H9 (cell line): ENCODE results near the gene BMP8A. TPM values are rescaled to one million over a fixed set of nuclear protein-coding genes. Genes with fewer than 3 reads are reported as not detected.

Experiments
- DNase-seq: peaks from one replicate; pipeline ENCODE4 v3.0.0-alpha.2; 2017
- H2AFZ ChIP-seq: one replicate; pipeline ENCODE4 v1.6.1; 2013; ENCODE audit warnings: mild to moderate bottlenecking, low read length, control low read depth, moderate library complexity
- H2AK5ac ChIP-seq: 2 replicates; pipeline ENCODE4 v1.6.1; 2013; ENCODE audit warnings: low read length, control low read depth, mixed read lengths; ENCODE audit not compliant: insufficient read length
- H2BK120ac ChIP-seq: one replicate; pipeline ENCODE4 v1.6.1; 2013; ENCODE audit warnings: low read depth, mild to moderate bottlenecking, low read length, control low read depth, inconsistent platforms; ENCODE audit not compliant: poor library complexity, severe bottlenecking
- H2BK12ac ChIP-seq: 2 replicates; pipeline ENCODE4 v1.6.1; 2013; ENCODE audit warnings: low read length, control low read depth, mixed read lengths, low read depth; ENCODE audit not compliant: insufficient read length
- H2BK15ac ChIP-seq: 2 replicates; pipeline ENCODE4 v1.6.1; 2013; ENCODE audit warnings: low read depth, low read length, control low read depth
- H2BK20ac ChIP-seq: one replicate; pipeline ENCODE4 v1.6.1; 2013; ENCODE audit warnings: low read depth, mild to moderate bottlenecking, low read length, control low read depth, inconsistent platforms; ENCODE audit not compliant: poor library complexity, severe bottlenecking
- H2BK5ac ChIP-seq: 2 replicates; pipeline ENCODE4 v1.6.1; 2013; ENCODE audit warnings: low read length, control low read depth, mixed read lengths; ENCODE audit not compliant: insufficient read length
- H3K14ac ChIP-seq: 2 replicates; pipeline ENCODE4 v1.6.1; 2013; ENCODE audit warnings: low read length, control low read depth; ENCODE audit not compliant: insufficient read depth
- H3K18ac ChIP-seq: 2 replicates; pipeline ENCODE4 v1.6.1; 2013; ENCODE audit warnings: low read depth, mild to moderate bottlenecking, mixed read lengths, low read length, control low read depth; ENCODE audit not compliant: insufficient read length
- H3K23ac ChIP-seq: 2 replicates; pipeline ENCODE4 v1.6.1; 2013; ENCODE audit warnings: low read length, control low read depth, mixed read lengths, low read depth; ENCODE audit not compliant: insufficient read length
- H3K23me2 ChIP-seq: 2 replicates; pipeline ENCODE4 v1.6.1; 2013; ENCODE audit warnings: low read depth, mild to moderate bottlenecking, mixed read lengths, low read length, control low read depth; ENCODE audit not compliant: insufficient read length, poor library complexity, severe bottlenecking
- H3K27ac ChIP-seq: 2 replicates; pipeline ENCODE4 v1.5.1; 2013; ENCODE audit warnings: low read length, control low read depth, mixed read lengths, low read depth; ENCODE audit not compliant: insufficient read length
- H3K27me3 ChIP-seq: 2 replicates; pipeline ENCODE4 v1.6.1; 2013; ENCODE audit warnings: low read length, control low read depth, inconsistent platforms; ENCODE audit not compliant: insufficient read depth
- H3K4ac ChIP-seq: 2 replicates; pipeline ENCODE4 v1.6.1; 2013; ENCODE audit warnings: low read depth, mild to moderate bottlenecking, control low read depth, inconsistent platforms, low read length, moderate library complexity
- H3K4me1 ChIP-seq: 2 replicates; pipeline ENCODE4 v1.6.1; 2013; ENCODE audit warnings: low read length, control low read depth, inconsistent platforms; ENCODE audit not compliant: insufficient read depth
- H3K4me2 ChIP-seq: 2 replicates; pipeline ENCODE4 v1.6.1; 2013; ENCODE audit warnings: low read length, control low read depth, mixed read lengths; ENCODE audit not compliant: insufficient read length, insufficient read depth
- H3K56ac ChIP-seq: 2 replicates; pipeline ENCODE4 v1.6.1; 2013; ENCODE audit warnings: low read depth, mild to moderate bottlenecking, mixed read lengths, low read length, control low read depth; ENCODE audit not compliant: insufficient read length
- H3K79me1 ChIP-seq: 2 replicates; pipeline ENCODE4 v1.6.1; 2013; ENCODE audit warnings: low read depth, mild to moderate bottlenecking, moderate library complexity, low read length, control low read depth, inconsistent platforms; ENCODE audit not compliant: insufficient read depth, poor library complexity, severe bottlenecking
- H3K79me2 ChIP-seq: 2 replicates; pipeline ENCODE4 v1.6.1; 2013; ENCODE audit warnings: low read length, control low read depth, inconsistent platforms; ENCODE audit not compliant: insufficient read depth
- H3K9ac ChIP-seq: 2 replicates; pipeline ENCODE4 v1.6.1; 2013; ENCODE audit warnings: low read length, control low read depth, mixed read lengths; ENCODE audit not compliant: insufficient read length; ENCODE audit errors: extremely low read depth
- H3K9me3 ChIP-seq: one replicate; pipeline ENCODE4 v1.6.1; 2013; ENCODE audit warnings: low read depth, low read length, inconsistent platforms; ENCODE audit not compliant: control insufficient read depth
- H3T11ph ChIP-seq: one replicate; pipeline ENCODE4 v1.6.1; 2013; ENCODE audit warnings: mild to moderate bottlenecking, low read length, control low read depth, inconsistent platforms
- H4K20me1 ChIP-seq: one replicate; pipeline ENCODE4 v1.6.1; 2013; ENCODE audit not compliant: control insufficient read depth, insufficient read length, insufficient read depth
- H4K5ac ChIP-seq: 2 replicates; pipeline ENCODE4 v1.6.1; 2013; ENCODE audit warnings: low read depth, mild to moderate bottlenecking, mixed read lengths, low read length, control low read depth; ENCODE audit not compliant: insufficient read length
- H4K8ac ChIP-seq: replicated peaks from 2 replicates; pipeline ENCODE4 v1.6.1; 2013; ENCODE audit warnings: low read length, control low read depth, mixed read lengths, low read depth; ENCODE audit not compliant: insufficient read length
- H4K91ac ChIP-seq: 2 replicates; pipeline ENCODE4 v1.6.1; 2013; ENCODE audit warnings: low read depth, mild to moderate bottlenecking, moderate library complexity, mixed read lengths, low read length, control low read depth; ENCODE audit not compliant: insufficient read length
- H3K27ac Mint-ChIP-seq, 3 experiments: 2 replicates in 2 of 3; 3 replicates in 1 of 3; pipeline ENCODE4 v1.8.0; 2020 to 2021; ENCODE audit warnings: mixed read lengths in 3 of 3, mild to moderate bottlenecking in 1 of 3, moderate library complexity in 1 of 3
- H3K27me3 Mint-ChIP-seq: 2 replicates; pipeline ENCODE4 v1.8.0; 2021; ENCODE audit warnings: low read depth, mild to moderate bottlenecking, moderate library complexity, mixed read lengths
- H3K36me3 Mint-ChIP-seq, 3 experiments: 2 replicates in 2 of 3; 3 replicates in 1 of 3; pipeline ENCODE4 v1.8.0; 2020 to 2021; ENCODE audit warnings: low read depth in 3 of 3, mixed read lengths in 3 of 3; ENCODE audit not compliant: insufficient read depth in 1 of 3
- H3K4me1 Mint-ChIP-seq, 2 experiments: 2 replicates each; pipeline ENCODE4 v1.8.0; 2020; ENCODE audit warnings: mixed read lengths in 2 of 2
- H3K4me3 Mint-ChIP-seq, 2 experiments: 2 replicates in 1 of 2; 3 replicates in 1 of 2; pipeline ENCODE4 v1.8.0; 2020 to 2021; ENCODE audit warnings: mild to moderate bottlenecking in 2 of 2, mixed read lengths in 2 of 2, moderate library complexity in 1 of 2
- H3K9me3 Mint-ChIP-seq, 2 experiments: 2 replicates in 1 of 2; 3 replicates in 1 of 2; pipeline ENCODE4 v1.8.0; 2020; ENCODE audit warnings: mild to moderate bottlenecking in 2 of 2, mixed read lengths in 2 of 2, moderate library complexity in 1 of 2
- CTCF ChIP-seq: fragments of 200-600 bp; sonication (generic); conservative IDR thresholded peaks from 3 replicates; pipeline ENCODE4 v1.8.0; 2021; ENCODE audit warnings: antibody characterized with exemption, mild to moderate bottlenecking
- WGBS: extraction: QIAGEN DNeasy Blood & Tissue Kit; methylation state at CpG from one replicate; pipeline ENCODE4 v1.1.7; 2013; ENCODE audit warnings: missing lambda C conversion rate, low lambda C conversion rate, mixed read lengths; ENCODE audit not compliant: insufficient read length; ENCODE audit errors: extremely low coverage; 5-methylcytosine and 5-hydroxymethylcytosine counted together
- total RNA-seq: library from RNA; stranded (reverse); gene quantifications from 2 replicates; pipeline ENCODE4 v1.2.1, GENCODE V29; 2021

The BMP8A gene
- total RNA-seq, 1 experiment from 2014 or later: 0.52 TPM

DNA sequence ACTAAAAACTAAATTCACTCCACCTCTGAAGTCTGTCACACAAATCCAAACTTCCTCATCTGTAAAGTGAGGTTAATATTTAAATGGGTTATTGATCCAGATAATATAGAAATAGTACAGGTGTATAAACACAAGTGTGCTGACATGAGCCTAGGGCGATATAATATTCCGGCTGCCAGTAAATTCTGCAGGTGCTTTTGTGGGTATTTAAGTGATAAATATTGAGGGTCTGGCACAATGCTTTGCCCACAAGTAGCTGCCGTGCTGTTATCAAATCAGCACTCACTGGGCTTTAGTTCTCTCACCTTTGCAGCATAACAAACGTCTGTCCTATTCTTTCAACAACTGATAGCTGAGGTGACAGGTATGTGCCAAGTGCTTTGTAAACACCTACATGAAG, 77.6 kb downstream of the BMP8A start:
- Histone ChIP-seq H3K79me1 (no peaks in the 10 kb centered on the region), H2BK5ac (no peak overlapping the region), H3K4me1 (peaks cover 3% of the 10 kb centered on the region; the same call in 1 of the 2 replicates), H2BK20ac (no peak overlapping the region), H3K23ac (no peak overlapping the region), H3K4me2 (no peak overlapping the region), H3K56ac (no peak overlapping the region), H3K27ac (no peak overlapping the region), H3K79me2 (peaks cover 14% of the 10 kb centered on the region; the same call in 1 of the 2 replicates), H3K4ac (no peak overlapping the region), H2BK15ac (no peak overlapping the region), H3K9me3 (no peaks in the 10 kb centered on the region), H4K91ac (no peak overlapping the region), H3K23me2 (no peaks in the 10 kb centered on the region), H3K14ac (no peak overlapping the region), H4K20me1 (peaks cover 2% of the 10 kb centered on the region), H3K9ac (no peak overlapping the region), H4K5ac (no peak overlapping the region), H3K27me3 (no peaks in the 10 kb centered on the region), H3K18ac (no peak overlapping the region), H3T11ph (no peak overlapping the region), H2AFZ (no peak overlapping the region), H4K8ac (no peak overlapping the region), H2AK5ac (no peak overlapping the region), H2BK120ac (no peak overlapping the region), H2BK12ac (no peak overlapping the region)
- TF ChIP-seq CTCF: no peak
- no peaks in the 10 kb centered on the region for H3K9me3 Mint-ChIP-seq
- H3K4me3 Mint-ChIP-seq: no peak overlapping the region
- peaks cover 76 to 100% (median 98%) of the 10 kb centered on the region in 3 experiments for H3K36me3 Mint-ChIP-seq
- no CpG with 5 or more reads among the region's 4 CpGs for WGBS
- no peak overlapping the region for H3K27ac Mint-ChIP-seq
- H3K4me1 Mint-ChIP-seq: peaks cover 10 to 14% of the 10 kb centered on the region in 2 experiments
- H3K27me3 Mint-ChIP-seq: no peaks in the 10 kb centered on the region
- no peak for DNase-seq
